GM23248 (cell line): Measurements from ENCODE around the gene NISCH. TPM values are rescaled to one million over a fixed set of nuclear protein-coding genes. Genes with fewer than 3 reads are reported as not detected.

Experiments used
- DNase-seq: peaks from one replicate; pipeline ENCODE4 v3.0.0-alpha.2; 2015
- H2AFZ ChIP-seq: fragments of 200-600 bp; sonication (generic); 2 replicates; pipeline ENCODE4 v1.6.1; 2016; ENCODE audit warnings: antibody characterized with exemption
- H3F3A ChIP-seq: fragments of 200-600 bp; sonication (generic); 2 replicates; pipeline ENCODE4 v1.6.1; 2016; ENCODE audit warnings: mild to moderate bottlenecking, antibody characterized with exemption, mixed run types; ENCODE audit not compliant: insufficient read depth
- H3K27ac ChIP-seq: fragments of 200-600 bp; sonication (generic); 2 replicates; pipeline ENCODE4 v1.5.1; 2016; ENCODE audit warnings: mild to moderate bottlenecking
- H3K27me3 ChIP-seq: fragments of 200-600 bp; sonication (generic); replicated peaks from 2 replicates; pipeline ENCODE4 v1.6.1; 2016; ENCODE audit warnings: mild to moderate bottlenecking; ENCODE audit not compliant: insufficient read depth
- H3K36me3 ChIP-seq: fragments of 200-600 bp; sonication (generic); 2 replicates; pipeline ENCODE4 v1.6.1; 2016; ENCODE audit warnings: low read depth, mild to moderate bottlenecking
- H3K4me1 ChIP-seq: fragments of 200-600 bp; sonication (generic); 2 replicates; pipeline ENCODE4 v1.6.1; 2016; ENCODE audit warnings: mild to moderate bottlenecking; ENCODE audit not compliant: insufficient read depth
- H3K4me2 ChIP-seq: fragments of 200-600 bp; sonication (generic); one replicate; pipeline ENCODE4 v1.6.1; 2016; ENCODE audit warnings: mild to moderate bottlenecking; ENCODE audit not compliant: unreplicated experiment
- H3K4me3 ChIP-seq: fragments of 200-600 bp; sonication (generic); 2 replicates; pipeline ENCODE4 v1.5.1; 2016; ENCODE audit warnings: mild to moderate bottlenecking
- H3K79me2 ChIP-seq: fragments of 200-600 bp; sonication (generic); 2 replicates; pipeline ENCODE4 v1.6.1; 2016; ENCODE audit warnings: mild to moderate bottlenecking; ENCODE audit not compliant: insufficient read depth
- H3K9ac ChIP-seq: fragments of 200-600 bp; sonication (generic); 2 replicates; pipeline ENCODE4 v1.6.1; 2016; ENCODE audit warnings: mild to moderate bottlenecking
- H3K9me2 ChIP-seq: fragments of 200-600 bp; sonication (generic); 2 replicates; pipeline ENCODE4 v1.6.1; 2016; ENCODE audit warnings: mixed run types, mild to moderate bottlenecking, moderate library complexity; ENCODE audit not compliant: insufficient read depth
- H3K9me3 ChIP-seq: fragments of 200-600 bp; sonication (generic); one replicate; pipeline ENCODE4 v1.6.1; 2017; ENCODE audit warnings: low read depth
- H4K20me1 ChIP-seq: fragments of 200-600 bp; sonication (generic); 2 replicates; pipeline ENCODE4 v1.6.0; 2016; ENCODE audit not compliant: insufficient read depth
- EZH2 ChIP-seq: fragments of 200-600 bp; sonication (generic); IDR thresholded peaks from 2 replicates; pipeline ENCODE4 v1.6.1; 2018; ENCODE audit warnings: antibody characterized with exemption, mild to moderate bottlenecking; ENCODE audit not compliant: insufficient read depth, poor library complexity, severe bottlenecking
- EZH2phosphoT487 ChIP-seq: fragments of 200-600 bp; sonication (generic); IDR thresholded peaks from 2 replicates; pipeline ENCODE4 v1.6.1; 2018; ENCODE audit warnings: antibody characterized with exemption, moderate library complexity, mild to moderate bottlenecking, low read depth; ENCODE audit not compliant: insufficient read depth
- WGBS, 2 experiments: methylation state at CpG; one replicate each; pipeline ENCODE4 v1.1.6; 2015 to 2017; ENCODE audit warnings: low lambda C conversion rate in 2 of 2, low coverage in 1 of 2; ENCODE audit errors: missing lambda C conversion rate in 2 of 2; 5-methylcytosine and 5-hydroxymethylcytosine counted together
- in situ Hi-C: fragments of 300-500 bp; cut with MboI; formaldehyde crosslinking; loops from 2 replicates; pipeline ENCODE4 v1.15.0; 2020
- polyA plus RNA-seq: library from polyadenylated mRNA; unstranded; fragments of >200 nt; fragmentation: Nextera tagmentation; extraction: Ambion mirVana; gene quantifications from 2 replicates; pipeline ENCODE4 v1.2.1, GENCODE V29; 2016
- total RNA-seq: library from RNA; depleted of rRNA; stranded (reverse); fragments of >200 nt; shearing (Covaris generic); gene quantifications from 2 replicates; pipeline ENCODE4 v1.2.3, GENCODE V29; 2014

The NISCH gene
- total and polyA plus RNA-seq, 2 experiments from 2014 or later = 32.8 to 53.7 TPM

DNA sequence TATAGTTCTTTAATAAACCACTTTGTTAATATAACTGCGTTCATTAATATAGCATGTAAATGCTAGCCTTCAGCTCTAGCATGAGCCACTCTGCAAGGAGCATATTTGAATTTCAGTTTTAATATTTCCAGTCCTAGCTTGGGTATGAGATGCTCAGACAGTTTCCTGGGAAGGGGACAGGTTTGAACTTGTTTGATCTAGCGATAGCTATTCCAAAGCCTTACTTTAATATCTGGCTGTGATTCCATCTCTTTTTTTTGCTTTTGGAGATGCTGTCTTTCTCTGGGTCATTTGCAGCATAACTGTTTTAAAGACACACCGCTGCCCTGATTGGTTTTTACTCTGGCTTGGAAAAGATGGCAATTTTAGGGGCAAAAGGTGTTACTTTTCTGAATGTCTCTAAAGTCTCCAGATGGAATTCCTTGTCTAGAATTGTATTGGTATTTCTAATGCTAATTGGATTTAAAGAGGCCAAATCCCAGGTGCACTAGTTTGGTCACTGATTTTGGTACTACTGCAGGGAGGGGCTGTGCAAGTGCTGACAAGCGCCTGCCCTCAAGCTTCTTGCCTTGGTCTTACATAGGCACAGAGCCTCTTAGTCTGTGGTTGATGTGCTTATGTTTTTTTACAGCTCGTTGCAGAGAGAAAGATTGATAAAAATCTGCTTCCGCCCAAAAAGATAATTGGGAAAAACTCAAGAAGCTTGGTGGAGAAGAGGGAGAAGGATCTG lies 2.8 kb downstream of the NISCH start:
- no peak for DNase-seq
- Histone ChIP-seq H3K27ac (no peak overlapping the region), H3K9me3 (no peaks in the 10 kb centered on the region), H3K4me3 (no peak overlapping the region), H3K4me1 (no peaks in the 10 kb centered on the region), H2AFZ (no peak overlapping the region), H3K36me3 (peaks cover 33% of the 10 kb centered on the region), H3F3A (peaks cover 13% of the 10 kb centered on the region), H4K20me1 (no peaks in the 10 kb centered on the region), H3K27me3 (no peaks in the 10 kb centered on the region), H3K9ac (no peak overlapping the region), H3K79me2 (peaks cover 81% of the 10 kb centered on the region), H3K9me2 (no peaks in the 10 kb centered on the region), H3K4me2 (no peak overlapping the region)
- TF ChIP-seq EZH2 = no peak
- no peak for TF ChIP-seq EZH2phosphoT487
- in situ Hi-C loops = no loop called here
- 81 to 82% methylated on average over 6 of the region's 6 CpGs for WGBS, 2 experiments

DNA sequence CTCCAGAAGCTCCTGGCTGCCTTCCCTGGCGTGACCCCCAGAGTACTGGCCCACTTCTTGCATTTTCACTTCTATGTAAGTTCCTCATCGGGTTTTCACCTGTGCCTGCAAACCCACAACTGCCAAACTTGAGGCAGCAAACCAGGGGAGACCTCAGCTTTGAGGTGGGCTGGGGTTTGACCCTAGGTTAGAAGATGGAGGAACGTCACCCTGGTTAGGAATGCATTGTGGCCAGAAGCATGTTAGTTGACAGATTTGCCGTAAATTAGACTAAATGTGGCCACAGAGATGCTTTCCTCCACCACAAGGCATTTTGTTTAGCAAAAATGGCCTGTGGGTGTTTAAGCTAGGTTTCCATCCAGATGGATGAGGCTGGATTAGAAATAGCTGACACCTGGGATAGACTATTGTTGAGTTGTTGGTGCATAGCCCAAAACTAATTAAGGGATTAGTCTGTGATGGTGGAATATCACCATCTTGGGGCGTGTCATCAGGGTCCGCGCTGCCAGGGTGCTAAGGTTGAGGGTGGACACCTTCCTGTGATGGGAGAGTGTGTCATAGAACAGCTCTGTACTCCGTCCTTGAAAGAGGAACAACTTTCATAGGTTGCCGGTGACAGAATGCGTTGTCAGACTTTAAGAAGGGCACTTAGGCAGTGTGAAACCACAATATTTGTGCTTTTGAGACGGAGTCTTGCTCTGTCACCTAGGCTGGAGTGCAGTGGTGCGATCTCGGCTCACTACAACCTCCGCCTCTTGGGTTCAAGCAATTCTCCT lies 3.6 kb downstream of the NISCH start:
- in situ Hi-C loops = no loop called here
- Histone ChIP-seq H3K9me3 (no peaks in the 10 kb centered on the region), H3K9ac (no peak overlapping the region), H3K27ac (no peak overlapping the region), H3K4me3 (no peak overlapping the region), H2AFZ (no peak overlapping the region), H3K4me2 (no peak overlapping the region), H3K36me3 (peaks cover 33% of the 10 kb centered on the region), H3K9me2 (no peaks in the 10 kb centered on the region), H3K27me3 (no peaks in the 10 kb centered on the region), H3F3A (peaks cover 15% of the 10 kb centered on the region), H3K4me1 (no peaks in the 10 kb centered on the region), H3K79me2 (peaks cover 88% of the 10 kb centered on the region), H4K20me1 (no peaks in the 10 kb centered on the region)
- WGBS, 2 experiments = 94 to 100% methylated on average over 14 of the region's 14 CpGs
- DNase-seq = no peak
- no peak for TF ChIP-seq EZH2
- no peak for TF ChIP-seq EZH2phosphoT487

DNA sequence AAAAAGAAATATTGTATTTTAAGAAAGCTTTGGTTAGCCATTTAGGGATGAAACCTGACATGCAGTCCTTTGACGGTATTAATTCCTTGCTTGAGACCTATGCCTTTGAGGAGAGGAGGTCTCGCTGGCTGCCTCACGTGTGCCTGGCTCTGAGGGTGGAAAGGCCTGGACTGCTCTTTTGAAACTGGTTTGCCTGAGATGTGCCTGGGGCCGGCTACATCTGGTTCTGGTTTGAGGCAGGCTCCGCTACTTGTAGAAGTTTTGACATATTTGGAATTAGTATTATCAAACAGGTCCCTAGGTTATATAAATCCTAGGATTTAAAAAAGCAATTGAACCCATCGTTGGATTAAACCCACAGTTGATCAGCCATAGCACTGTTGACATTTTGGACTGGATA lies 6.5 kb downstream of the NISCH start:
- H3K27ac ChIP-seq = no peak overlapping the region
- H3K4me1 ChIP-seq = peaks cover 12% of the 10 kb centered on the region
- H3K36me3 ChIP-seq = peaks cover 44% of the 10 kb centered on the region
- no peak overlapping the region for H2AFZ ChIP-seq
- H3K9me2 ChIP-seq = no peaks in the 10 kb centered on the region
- peaks cover 97% of the 10 kb centered on the region for H3K79me2 ChIP-seq
- WGBS, 2 experiments = 49 to 57% methylated on average over 6 of the region's 6 CpGs
- DNase-seq = no peak
- H3K9me3 ChIP-seq = no peaks in the 10 kb centered on the region
- H3F3A ChIP-seq = peaks cover 30% of the 10 kb centered on the region
- TF ChIP-seq EZH2 = no peak
- TF ChIP-seq EZH2phosphoT487 = no peak
- H3K27me3 ChIP-seq = no peaks in the 10 kb centered on the region
- H3K9ac ChIP-seq = no peak overlapping the region
- H4K20me1 ChIP-seq = no peaks in the 10 kb centered on the region
- in situ Hi-C loops = no loop called here
- no peak overlapping the region for H3K4me2 ChIP-seq
- no peak overlapping the region for H3K4me3 ChIP-seq

DNA sequence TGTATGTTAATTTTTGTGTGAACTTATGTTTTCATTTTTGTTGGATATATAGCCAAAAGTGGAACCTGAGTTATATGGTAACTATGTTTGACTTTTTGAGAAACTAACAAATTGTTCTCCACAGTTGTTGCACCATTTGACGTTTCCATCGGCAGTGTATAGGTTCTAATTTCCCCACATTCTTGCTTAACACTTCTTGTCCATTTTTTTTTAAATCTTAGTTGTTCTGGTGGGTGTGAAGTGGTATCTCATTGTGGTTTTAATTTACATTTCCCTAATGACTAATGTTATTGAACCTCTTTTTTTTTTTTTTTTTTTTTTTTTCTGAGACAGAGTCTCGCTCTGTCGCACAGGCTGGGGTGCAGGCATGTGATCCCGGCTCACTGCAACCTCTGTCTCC lies 8.0 kb downstream of the NISCH start:
- no peaks in the 10 kb centered on the region for H3K9me2 ChIP-seq
- in situ Hi-C loops = no loop called here
- peaks cover 93% of the 10 kb centered on the region for H3K79me2 ChIP-seq
- H3K4me1 ChIP-seq = peaks cover 20% of the 10 kb centered on the region
- no peaks in the 10 kb centered on the region for H3K9me3 ChIP-seq
- H3K27ac ChIP-seq = no peak overlapping the region
- peaks cover 36% of the 10 kb centered on the region for H3K36me3 ChIP-seq
- 96 to 98% methylated on average over 5 of the region's 5 CpGs for WGBS, 2 experiments
- no peaks in the 10 kb centered on the region for H3K27me3 ChIP-seq
- no peak overlapping the region for H2AFZ ChIP-seq
- no peaks in the 10 kb centered on the region for H4K20me1 ChIP-seq
- H3K4me3 ChIP-seq = no peak overlapping the region
- no peak for DNase-seq
- no peak overlapping the region for H3K9ac ChIP-seq
- peaks cover 35% of the 10 kb centered on the region for H3F3A ChIP-seq
- TF ChIP-seq EZH2 (no peak), EZH2phosphoT487 (no peak)
- no peak overlapping the region for H3K4me2 ChIP-seq
